Measurements from ENCODE around the gene C1orf74. TPM values are rescaled to one million over a fixed set of nuclear protein-coding genes. Genes with fewer than 3 reads are reported as not detected.

Gene C1orf74
- total RNA-seq, 4 donors from 2014 or later: 1.9 to 2.7 (median 2.3) TPM

- no peaks in the 10 kb centered on the region for H3K4me1 ChIP-seq
- H3K4me3 ChIP-seq (replicated peaks in 1 of 3): no peak overlapping the region
- WGBS, 2 donors: 93% methylated on average over 1 of the region's 1 CpG
- H3K9me3 ChIP-seq: no peaks in the 10 kb centered on the region
- no peaks in the 10 kb centered on the region for H3K36me3 ChIP-seq
- no peak overlapping the region for H3K27ac ChIP-seq
- no peak for DNase-seq
- intact Hi-C loops (cut with DNase I): no loop called here
- TF ChIP-seq POLR2A (IDR thresholded peaks at IDR 0.05) (no peak), CTCF (IDR thresholded peaks at IDR 0.05) (no peak)
- no peaks in the 10 kb centered on the region for H3K27me3 ChIP-seq
Measured at GRCh38 chr1:209738270-209738669, 46.1 kb downstream of the C1orf74 start.

- Histone ChIP-seq H3K9me3 (no peaks in the 10 kb centered on the region), H3K4me3 (replicated peaks in 1 of 3) (no peak overlapping the region), H3K36me3 (no peaks in the 10 kb centered on the region), H3K27me3 (no peaks in the 10 kb centered on the region), H3K4me1 (no peaks in the 10 kb centered on the region), H3K27ac (no peak overlapping the region)
- WGBS, 2 donors: 89% methylated on average over 5 of the region's 5 CpGs
- no peak for TF ChIP-seq CTCF (IDR thresholded peaks at IDR 0.05)
- TF ChIP-seq POLR2A (IDR thresholded peaks at IDR 0.05): no peak
- intact Hi-C loops (cut with DNase I): no loop called here
- DNase-seq: no peak
Measured at GRCh38 chr1:209737118-209737505, 47.2 kb downstream of the C1orf74 start.

GRCh38 chr1:209736490-209737117 lies 47.8 kb downstream of the C1orf74 start:
- H3K4me1 ChIP-seq: no peaks in the 10 kb centered on the region
- no peak for TF ChIP-seq CTCF (IDR thresholded peaks at IDR 0.05)
- no peak for TF ChIP-seq POLR2A (IDR thresholded peaks at IDR 0.05)
- H3K9me3 ChIP-seq: no peaks in the 10 kb centered on the region
- WGBS, 2 donors: 77 to 81% methylated on average over 3 of the region's 3 CpGs
- intact Hi-C loops (cut with DNase I): no loop called here
- no peaks in the 10 kb centered on the region for H3K27me3 ChIP-seq
- no peak overlapping the region for H3K27ac ChIP-seq
- no peaks in the 10 kb centered on the region for H3K36me3 ChIP-seq
- DNase-seq: no peak
- H3K4me3 ChIP-seq (replicated peaks in 1 of 3): no peak overlapping the region

- Histone ChIP-seq H3K27ac (no peak overlapping the region), H3K9me3 (no peaks in the 10 kb centered on the region)
- DNase-seq: no peak
Measured at GRCh38 chr1:209733409-209734192, 50.8 kb downstream of the C1orf74 start.

More at GRCh38 chr1:209733409-209734192, 50.8 kb downstream of the C1orf74 start:
- Histone ChIP-seq H3K4me1 (no peaks in the 10 kb centered on the region), H3K36me3 (no peaks in the 10 kb centered on the region), H3K27me3 (no peaks in the 10 kb centered on the region), H3K4me3 (replicated peaks in 1 of 3) (no peak overlapping the region)
- TF ChIP-seq POLR2A (IDR thresholded peaks at IDR 0.05): no peak
- TF ChIP-seq CTCF (IDR thresholded peaks at IDR 0.05): no peak
- 76 to 85% methylated on average over 3 of the region's 3 CpGs for WGBS, 2 donors
- intact Hi-C loops (cut with DNase I): no loop called here

Data from thyroid gland (tissue), 4 donors.